H1 (cell line): ENCODE results near the gene PAQR5. TPM values are rescaled to one million over a fixed set of nuclear protein-coding genes. Genes with fewer than 3 reads are reported as not detected.

ENCODE experiments used
- ATF2 ChIP-seq: IDR thresholded peaks from 2 replicates; pipeline ENCODE4 v1.6.1; 2012; ENCODE audit warnings: low read length, inconsistent platforms
- BACH1 ChIP-seq: IDR thresholded peaks from 2 replicates; pipeline ENCODE4 v1.6.1; 2012; ENCODE audit warnings: low read length, improper control_type of control experiment
- CEBPB ChIP-seq: IDR thresholded peaks from 2 replicates; pipeline ENCODE4 v1.6.1; 2012; ENCODE audit warnings: low read depth, low read length
- CHD2 ChIP-seq: IDR thresholded peaks from 2 replicates; pipeline ENCODE4 v1.6.1; 2012; ENCODE audit warnings: low read length, improper control_type of control experiment
- CTBP2 ChIP-seq: IDR thresholded peaks from 2 replicates; pipeline ENCODE4 v1.7.0; 2011; ENCODE audit warnings: borderline replicate concordance, mild to moderate bottlenecking, moderate library complexity, mixed read lengths, low read length; ENCODE audit not compliant: insufficient read depth, insufficient read length
- JUN ChIP-seq: IDR thresholded peaks from 2 replicates; pipeline ENCODE4 v1.6.1; 2011; ENCODE audit warnings: low read depth, mild to moderate bottlenecking, improper control_type of control experiment, low read length
- polyA plus RNA-seq, 7 experiments: library from polyadenylated mRNA; depleted of rRNA in 3 of 7; stranded (reverse) in 5 of 7; unstranded in 2 of 7; fragments of >200 nt in 5 of 7; fragments of 200-250 nt in 2 of 7; gene quantifications; 1 replicate in 5 of 7; 2 replicates in 1 of 7; 4 replicates in 1 of 7; pipeline versions ENCODE4 v1.2.1 to v1.2.3, GENCODE V29; 2011 to 2013; ENCODE audit warnings: missing spikeins in 2 of 7, mixed read lengths in 2 of 7
- total RNA-seq: library from RNA; stranded (reverse); fragmentation: NEBNext Ultra II Directional; extraction: Animal tissue kit (Norgen Biotek cat#: 25700); gene quantifications from 2 replicates; pipeline ENCODE4 v1.2.1, GENCODE V29; 2021

PAQR5 gene
- total and polyA plus RNA-seq, 2 of the 8 experiments (the other 6 are each of a cell fraction or from before 2014, with no cell fraction given), result 8.7 to 18.1 TPM

GRCh38 chr15:69305204-69305931 lies 6.7 kb downstream of the PAQR5 start (continued):
- TF ChIP-seq CTBP2 (no peak), JUN (no peak), BACH1 (no peak), ATF2 (no peak), CHD2 (no peak), CEBPB (no peak)
